ENCODE measurements around the gene KBTBD13. TPM values are rescaled to one million over a fixed set of nuclear protein-coding genes. Genes with fewer than 3 reads are reported as not detected.

The KBTBD13 gene
- total and polyA plus RNA-seq, 3 donors from 2014 or later: 1.2 to 3.4 (median 2.4) TPM

DNA sequence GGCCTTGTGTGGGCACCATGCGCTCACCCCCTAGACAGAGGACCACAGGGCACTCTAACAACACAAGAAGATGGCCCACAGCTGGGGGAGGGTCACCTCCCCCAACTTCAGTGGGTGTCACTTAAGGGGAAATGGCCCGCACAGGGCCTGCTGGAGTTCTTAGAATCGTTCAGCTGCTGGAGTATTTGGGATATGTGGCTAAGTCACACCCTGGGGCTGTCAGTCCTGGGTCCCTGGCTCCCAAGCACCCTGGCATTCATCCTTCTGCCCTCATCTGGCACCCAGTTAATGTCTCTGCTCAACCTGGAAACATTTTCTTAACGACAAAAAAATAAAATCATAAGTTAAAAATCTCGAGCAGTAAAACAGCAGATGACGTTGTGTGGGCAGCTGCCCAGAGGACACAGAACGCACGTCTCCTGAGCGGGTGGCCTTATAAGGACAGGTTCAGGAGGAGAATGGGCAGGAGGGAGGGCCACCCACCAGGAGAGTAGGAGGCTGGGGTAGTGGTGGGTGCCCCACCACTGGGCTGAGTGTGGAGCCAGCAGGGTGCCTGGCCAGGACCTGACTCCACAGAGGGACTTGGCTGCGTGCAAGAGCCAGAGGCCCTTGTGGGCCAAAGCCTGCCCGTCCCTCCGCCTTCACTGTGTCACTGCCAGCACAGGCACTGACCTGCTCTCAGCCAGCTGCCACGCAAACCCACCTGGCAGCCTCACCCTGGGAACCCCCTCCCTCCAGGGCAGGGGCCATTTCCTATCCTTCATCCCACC lies 11.5 kb downstream of the KBTBD13 start:
- Histone ChIP-seq H3K4me1 (peaks cover 48% of the 10 kb centered on the region), H3K27me3 (no peaks in the 10 kb centered on the region), H3K4me3 (no peak overlapping the region), H3K36me3 (ENCODE audit: low read depth, missing control alignments) (no peaks in the 10 kb centered on the region), H3K9me3 (no peaks in the 10 kb centered on the region), H3K27ac (peak overlapping the region; percentile 73 to 78)
- TF ChIP-seq, protein P1, sequence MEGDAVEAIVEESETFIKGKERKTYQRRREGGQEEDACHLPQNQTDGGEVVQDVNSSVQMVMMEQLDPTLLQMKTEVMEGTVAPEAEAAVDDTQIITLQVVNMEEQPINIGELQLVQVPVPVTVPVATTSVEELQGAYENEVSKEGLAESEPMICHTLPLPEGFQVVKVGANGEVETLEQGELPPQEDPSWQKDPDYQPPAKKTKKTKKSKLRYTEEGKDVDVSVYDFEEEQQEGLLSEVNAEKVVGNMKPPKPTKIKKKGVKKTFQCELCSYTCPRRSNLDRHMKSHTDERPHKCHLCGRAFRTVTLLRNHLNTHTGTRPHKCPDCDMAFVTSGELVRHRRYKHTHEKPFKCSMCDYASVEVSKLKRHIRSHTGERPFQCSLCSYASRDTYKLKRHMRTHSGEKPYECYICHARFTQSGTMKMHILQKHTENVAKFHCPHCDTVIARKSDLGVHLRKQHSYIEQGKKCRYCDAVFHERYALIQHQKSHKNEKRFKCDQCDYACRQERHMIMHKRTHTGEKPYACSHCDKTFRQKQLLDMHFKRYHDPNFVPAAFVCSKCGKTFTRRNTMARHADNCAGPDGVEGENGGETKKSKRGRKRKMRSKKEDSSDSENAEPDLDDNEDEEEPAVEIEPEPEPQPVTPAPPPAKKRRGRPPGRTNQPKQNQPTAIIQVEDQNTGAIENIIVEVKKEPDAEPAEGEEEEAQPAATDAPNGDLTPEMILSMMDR (IDR thresholded peaks at IDR 0.05): no peak
- TF ChIP-seq POLR2A (IDR thresholded peaks at IDR 0.05): no peak
- WGBS, 2 donors: 67 to 75% methylated on average over 8 to 13 of the region's 13 CpGs
- intact Hi-C loops (cut with DNase I; ENCODE audit: low total_unique reads): loop anchor here (10.0 kb wide), 1 partner anchor 53 kb away; no protein-coding TSS in a partner anchor
- peak; percentile 76 for DNase-seq

DNA sequence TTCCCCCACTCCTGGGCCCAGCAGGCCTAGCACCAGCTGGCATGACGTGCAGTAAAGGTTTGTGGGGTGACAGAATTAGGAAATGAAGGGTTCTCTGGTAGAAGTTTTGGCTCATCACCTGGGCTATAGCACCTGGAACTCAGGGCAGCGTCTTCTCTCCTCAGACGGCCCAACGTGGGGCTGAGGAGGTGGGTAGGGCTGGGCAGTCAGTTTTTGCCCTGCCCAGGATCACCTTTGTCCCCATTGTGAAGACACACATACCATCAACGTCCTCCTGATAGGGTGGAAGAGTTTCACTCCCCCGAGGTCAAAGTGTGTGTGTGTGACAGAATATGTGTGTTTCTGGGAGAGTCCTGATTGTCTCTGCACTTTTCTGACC lies 12.1 kb downstream of the KBTBD13 start:
- Histone ChIP-seq H3K27me3 (no peaks in the 10 kb centered on the region), H3K27ac (peak overlapping the region; percentile 73 to 78), H3K36me3 (ENCODE audit: low read depth, missing control alignments) (no peaks in the 10 kb centered on the region), H3K4me3 (no peak overlapping the region), H3K9me3 (no peaks in the 10 kb centered on the region), H3K4me1 (peaks cover 42% of the 10 kb centered on the region)
- DNase-seq: no peak
- WGBS, 2 donors: 67 to 82% methylated on average over 6 of the region's 6 CpGs
- TF ChIP-seq, protein P1 (IDR thresholded peaks at IDR 0.05): no peak
- TF ChIP-seq POLR2A (IDR thresholded peaks at IDR 0.05): no peak
- intact Hi-C loops (cut with DNase I; ENCODE audit: low total_unique reads): loop anchor here (10.0 kb wide), 1 partner anchor 54 kb away; no protein-coding TSS in a partner anchor

DNA sequence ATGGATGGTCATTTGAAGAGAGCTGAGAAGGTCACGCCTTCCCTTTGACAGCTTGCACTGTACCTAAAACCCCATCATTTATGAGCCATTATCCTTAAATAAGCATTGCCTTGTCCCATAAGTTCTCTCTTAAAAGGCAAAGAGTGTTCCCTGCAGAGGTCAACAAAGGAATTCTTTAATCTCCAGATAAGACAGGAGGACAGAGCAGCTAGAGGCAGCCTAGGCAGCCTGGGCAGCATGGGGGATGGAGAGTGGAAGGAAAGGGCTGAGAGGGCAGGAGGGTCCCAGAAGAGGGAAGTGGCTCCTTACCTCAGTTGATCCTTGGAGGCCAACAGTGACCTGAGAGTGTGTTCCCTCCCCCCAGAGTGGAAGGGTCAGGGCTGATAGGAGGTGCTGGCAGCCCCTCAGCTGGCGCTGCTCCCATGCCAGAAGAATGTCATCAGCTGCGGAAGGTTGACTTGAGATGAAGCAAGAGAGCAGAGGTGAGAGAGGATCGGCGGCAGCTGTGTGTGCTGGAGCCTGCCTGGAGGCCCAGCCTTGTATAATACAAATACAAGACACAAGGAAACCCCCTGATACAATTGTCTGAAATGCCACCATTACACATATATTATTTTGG lies 12.8 kb downstream of the KBTBD13 start:
- H3K4me1 ChIP-seq: peaks cover 44% of the 10 kb centered on the region
- no peaks in the 10 kb centered on the region for H3K27me3 ChIP-seq
- no peak overlapping the region for H3K4me3 ChIP-seq
- no peaks in the 10 kb centered on the region for H3K36me3 ChIP-seq (ENCODE audit: low read depth, missing control alignments)
- no peak for DNase-seq
- 41 to 58% methylated on average over 5 of the region's 5 CpGs for WGBS, 2 donors
- H3K9me3 ChIP-seq: no peaks in the 10 kb centered on the region
- TF ChIP-seq, protein P1 (IDR thresholded peaks at IDR 0.05): no peak
- TF ChIP-seq POLR2A (IDR thresholded peaks at IDR 0.05): no peak
- intact Hi-C loops (cut with DNase I; ENCODE audit: low total_unique reads): loop anchor here (10.0 kb wide), 1 partner anchor 55 kb away; no protein-coding TSS in a partner anchor
- peak overlapping the region; percentile 73 to 78 for H3K27ac ChIP-seq

DNA sequence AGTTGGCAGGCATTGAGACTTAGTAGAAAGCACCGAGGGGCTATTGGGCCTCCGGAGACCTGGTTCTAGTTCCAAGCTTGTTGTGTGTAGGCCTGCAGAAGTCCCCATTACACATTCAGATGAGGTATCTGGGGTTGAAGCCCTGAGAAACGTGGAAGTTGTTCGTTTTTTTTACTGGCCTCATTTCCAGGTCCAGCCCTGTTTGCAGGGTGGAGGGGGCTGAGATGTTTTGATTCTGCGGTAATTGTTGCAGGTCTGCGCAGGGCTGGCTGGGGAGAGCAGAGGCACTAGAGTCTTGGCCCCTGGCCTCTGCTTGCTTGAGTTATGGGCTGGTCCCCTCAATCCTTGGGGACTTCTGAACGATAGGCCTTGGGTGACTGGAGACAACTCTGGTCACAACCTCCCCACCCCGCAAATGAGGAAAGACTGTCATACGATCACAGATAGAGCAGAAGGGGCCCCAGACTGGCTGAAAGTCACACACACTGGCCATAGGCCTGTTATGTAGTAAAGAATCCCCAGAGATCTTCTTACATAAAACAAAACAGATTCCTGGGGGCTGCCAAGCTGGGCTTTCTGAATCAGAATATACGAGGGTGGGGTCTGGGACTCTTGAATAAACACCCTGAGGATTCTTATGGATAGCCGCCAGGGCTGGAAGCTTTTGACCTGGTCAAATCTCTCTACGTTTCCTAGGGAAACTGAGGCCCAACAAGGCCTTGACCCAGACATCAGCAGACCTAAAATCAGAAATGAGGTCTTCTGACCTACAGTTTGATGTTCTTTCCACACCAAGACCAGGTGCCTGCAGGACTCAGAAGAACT lies 15.6 kb downstream of the KBTBD13 start:
- Histone ChIP-seq H3K27ac (no peak overlapping the region), H3K9me3 (no peaks in the 10 kb centered on the region), H3K4me3 (no peak overlapping the region), H3K4me1 (peaks cover 60% of the 10 kb centered on the region), H3K36me3 (ENCODE audit: low read depth, missing control alignments) (no peaks in the 10 kb centered on the region), H3K27me3 (no peaks in the 10 kb centered on the region)
- no peak for DNase-seq
- intact Hi-C loops (cut with DNase I; ENCODE audit: low total_unique reads): no loop called here
- WGBS, 2 donors: 63 to 71% methylated on average over 10 to 12 of the region's 12 CpGs
- no peak for TF ChIP-seq POLR2A (IDR thresholded peaks at IDR 0.05)
- TF ChIP-seq, protein P1 (IDR thresholded peaks at IDR 0.05): no peak

Data from testis (tissue), 3 donors.